Right lobe of liver (tissue), 4 donors: ENCODE results near the gene TSEN2.

ENCODE experiments used
- CTCF ChIP-seq, 4 donors: fragments of 200-600 bp in 3 of 4; fragments of 450-650 bp in 1 of 4; IDR thresholded peaks; one replicate each; pipeline versions ENCODE4 v1.5.1 to v1.8.0; 2016 to 2022; ENCODE audit warnings: antibody characterized with exemption in 4 of 4, mild to moderate bottlenecking in 2 of 4
- POLR2A ChIP-seq: fragments of 450-650 bp; IDR thresholded peaks from one replicate; pipeline ENCODE4 v1.6.1; 2017; ENCODE audit warnings: antibody characterized with exemption, mild to moderate bottlenecking
- donor health status: DM: no; HTN: no; CAD: no.
- donor health status: DM: no; HTN: no; CAD: no.
- donor health status: DM: no; HTN: yes; CAD: no.

DNA sequence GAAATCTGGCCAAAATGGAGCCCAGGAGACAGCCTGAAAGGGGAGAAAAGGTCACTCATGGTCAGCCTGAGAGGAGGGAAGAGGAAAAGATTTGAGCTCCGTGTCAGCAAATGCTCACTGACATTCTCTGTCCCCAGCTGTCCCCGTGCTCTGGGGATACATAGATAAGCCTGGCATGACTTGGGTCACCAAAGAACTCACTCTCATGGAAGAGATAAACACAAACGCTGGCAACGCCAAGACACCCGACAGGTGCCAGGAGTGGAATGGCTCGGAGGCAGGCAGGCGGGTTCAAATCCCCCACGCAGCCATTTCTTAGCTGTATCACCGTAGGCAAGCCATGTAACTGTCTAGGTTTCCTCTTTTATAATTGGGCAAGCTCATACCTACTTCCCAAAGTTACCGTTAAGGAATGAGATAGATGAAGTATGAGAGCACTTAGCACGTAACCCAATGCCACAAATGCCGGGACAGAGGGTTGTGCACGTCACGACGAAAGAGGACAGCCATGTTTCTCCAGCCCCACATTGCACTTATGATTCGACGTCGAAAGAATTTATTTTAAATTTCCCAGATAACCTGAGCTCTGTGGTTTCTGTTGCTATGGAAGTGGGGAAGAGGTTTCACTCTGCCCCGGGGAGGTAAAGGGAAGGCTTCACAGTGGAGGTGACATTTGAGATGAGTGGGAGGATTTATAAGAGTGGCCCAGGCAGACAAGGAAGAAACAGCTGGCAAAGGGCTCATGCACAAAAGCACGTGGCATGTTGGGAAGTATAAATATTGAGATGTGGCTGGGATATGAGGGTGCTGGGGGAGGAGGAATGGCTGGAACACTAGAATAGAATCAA is 41.4 kb upstream of the TSEN2 start:
- no peak for TF ChIP-seq CTCF (IDR thresholded peaks at IDR 0.05)
- no peak for TF ChIP-seq POLR2A
